SJCRH30 (cell line): Measurements from ENCODE around the gene MYEF2. TPM values are rescaled to one million over a fixed set of nuclear protein-coding genes. Genes with fewer than 3 reads are reported as not detected.
A peak's percentile ranks its signal among the peaks of the same experiment; 100 is the strongest.

Experiments
- DNase-seq, 2 experiments: peaks; one replicate each; pipeline ENCODE4 v3.0.0-alpha.2; 2015 to 2020
- H3K27ac ChIP-seq: fragments of 250-450 bp; sonication (Bioruptor Pico); 2 replicates; pipeline ENCODE4 v1.5.1; 2020; ENCODE audit warnings: mild to moderate bottlenecking, moderate library complexity
- H3K27me3 ChIP-seq: fragments of 250-450 bp; sonication (Bioruptor Pico); 2 replicates; pipeline ENCODE4 v1.5.1; 2020; ENCODE audit warnings: mild to moderate bottlenecking, moderate library complexity
- H3K36me3 ChIP-seq: fragments of 250-450 bp; sonication (Bioruptor Pico); 2 replicates; pipeline ENCODE4 v1.5.1; 2020; ENCODE audit warnings: mild to moderate bottlenecking, moderate library complexity
- H3K4me1 ChIP-seq: fragments of 250-450 bp; sonication (Bioruptor Pico); 2 replicates; pipeline ENCODE4 v1.5.1; 2020; ENCODE audit warnings: mild to moderate bottlenecking, moderate library complexity
- H3K4me3 ChIP-seq: fragments of 250-450 bp; sonication (Bioruptor Pico); 2 replicates; pipeline ENCODE4 v1.5.1; 2020; ENCODE audit warnings: mild to moderate bottlenecking, moderate library complexity
- H3K9me3 ChIP-seq: fragments of 250-450 bp; sonication (Bioruptor Pico); replicated peaks from 2 replicates; pipeline ENCODE4 v1.5.1; 2020; ENCODE audit warnings: mild to moderate bottlenecking, moderate library complexity
- total RNA-seq: library from RNA; depleted of rRNA; stranded (reverse); fragments of >200 nt; shearing (Covaris generic); gene quantifications from 2 replicates; pipeline ENCODE4 v1.2.3, GENCODE V29; 2014; rRNA removed

Gene MYEF2, protein sequence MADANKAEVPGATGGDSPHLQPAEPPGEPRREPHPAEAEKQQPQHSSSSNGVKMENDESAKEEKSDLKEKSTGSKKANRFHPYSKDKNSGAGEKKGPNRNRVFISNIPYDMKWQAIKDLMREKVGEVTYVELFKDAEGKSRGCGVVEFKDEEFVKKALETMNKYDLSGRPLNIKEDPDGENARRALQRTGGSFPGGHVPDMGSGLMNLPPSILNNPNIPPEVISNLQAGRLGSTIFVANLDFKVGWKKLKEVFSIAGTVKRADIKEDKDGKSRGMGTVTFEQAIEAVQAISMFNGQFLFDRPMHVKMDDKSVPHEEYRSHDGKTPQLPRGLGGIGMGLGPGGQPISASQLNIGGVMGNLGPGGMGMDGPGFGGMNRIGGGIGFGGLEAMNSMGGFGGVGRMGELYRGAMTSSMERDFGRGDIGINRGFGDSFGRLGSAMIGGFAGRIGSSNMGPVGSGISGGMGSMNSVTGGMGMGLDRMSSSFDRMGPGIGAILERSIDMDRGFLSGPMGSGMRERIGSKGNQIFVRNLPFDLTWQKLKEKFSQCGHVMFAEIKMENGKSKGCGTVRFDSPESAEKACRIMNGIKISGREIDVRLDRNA
- not detected in 2 replicates for total RNA-seq

DNA sequence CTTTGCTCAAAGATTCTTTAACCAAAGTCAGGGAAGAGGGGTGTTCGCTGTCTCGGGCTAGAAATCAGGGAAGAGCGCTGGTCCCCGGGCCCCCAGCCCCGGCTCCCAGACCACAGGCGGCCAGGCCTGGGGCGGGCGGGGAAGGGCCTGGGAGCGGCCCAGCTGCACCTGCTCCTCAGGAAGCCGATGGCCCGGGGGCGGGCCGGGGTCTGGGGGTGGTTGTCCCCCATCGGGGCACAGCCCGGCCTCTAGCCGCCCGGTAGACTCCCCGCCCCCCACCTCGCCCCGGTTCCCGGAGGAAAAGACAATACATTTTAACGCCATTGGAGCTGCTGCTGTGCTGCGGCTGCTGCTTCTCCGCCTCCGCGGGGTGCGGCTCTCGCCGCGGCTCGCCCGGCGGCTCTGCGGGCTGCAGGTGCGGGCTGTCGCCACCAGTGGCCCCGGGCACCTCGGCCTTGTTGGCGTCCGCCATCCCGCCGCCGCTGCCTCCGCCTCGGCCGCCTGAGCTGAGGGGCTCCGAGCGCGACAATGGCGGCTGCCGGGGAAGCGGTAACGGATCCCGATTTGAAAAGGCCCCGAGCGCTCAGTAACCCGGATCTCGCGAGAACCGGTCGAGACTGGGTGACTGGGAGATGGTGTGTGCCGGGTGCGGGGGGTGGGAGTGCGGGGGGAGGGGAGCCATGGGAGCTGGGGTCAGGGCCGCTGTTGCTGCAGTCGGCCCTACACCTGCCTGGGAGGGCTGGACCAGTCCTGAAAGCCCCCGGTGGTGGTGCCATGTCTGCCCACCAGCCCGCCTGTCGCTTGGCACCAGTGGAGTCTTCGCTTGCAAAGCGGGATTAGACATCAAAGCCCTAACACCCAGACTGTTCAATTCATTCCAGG, at the start of gene MYEF2:
TSS of gene MYEF2 (minus strand) at position 530 of the 882 bp plus-strand sequence. CDS start at position 472, 58 bp downstream.
- Histone ChIP-seq H3K4me3 (no peak within 1 kb of the TSS), H3K9me3 (no peaks in the 10 kb centered on the region), H3K4me1 (no peaks in the 10 kb centered on the region), H3K27me3 (no peaks in the 10 kb centered on the region), H3K36me3 (no peaks in the 10 kb centered on the region), H3K27ac (no peak within 1 kb of the TSS)
- no peak for DNase-seq

DNA sequence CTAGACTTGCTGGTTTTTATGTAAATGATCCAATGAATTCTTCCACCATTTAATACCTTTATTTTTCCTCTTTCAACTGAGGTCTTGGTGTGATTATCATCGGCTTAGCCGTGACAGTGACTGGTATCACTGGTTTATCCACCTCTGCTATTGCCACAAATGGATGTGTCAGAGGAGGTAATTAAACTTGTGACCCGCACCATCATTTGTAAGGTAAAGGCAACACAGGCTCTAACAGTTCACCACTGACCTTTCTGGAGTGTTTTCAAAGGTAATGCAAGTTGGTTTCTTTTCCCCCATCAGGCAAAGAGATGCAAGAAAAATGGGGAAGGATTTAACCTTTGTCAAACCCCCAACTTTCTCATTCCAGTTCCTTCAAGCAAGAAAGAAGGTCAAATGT, 47.7 kb upstream of the MYEF2 start:
- no peak for DNase-seq
- no peak overlapping the region for H3K4me3 ChIP-seq
- H3K27ac ChIP-seq = no peak overlapping the region
- H3K4me1 ChIP-seq = no peaks in the 10 kb centered on the region
- no peaks in the 10 kb centered on the region for H3K27me3 ChIP-seq
- no peaks in the 10 kb centered on the region for H3K9me3 ChIP-seq
- H3K36me3 ChIP-seq = no peaks in the 10 kb centered on the region

DNA sequence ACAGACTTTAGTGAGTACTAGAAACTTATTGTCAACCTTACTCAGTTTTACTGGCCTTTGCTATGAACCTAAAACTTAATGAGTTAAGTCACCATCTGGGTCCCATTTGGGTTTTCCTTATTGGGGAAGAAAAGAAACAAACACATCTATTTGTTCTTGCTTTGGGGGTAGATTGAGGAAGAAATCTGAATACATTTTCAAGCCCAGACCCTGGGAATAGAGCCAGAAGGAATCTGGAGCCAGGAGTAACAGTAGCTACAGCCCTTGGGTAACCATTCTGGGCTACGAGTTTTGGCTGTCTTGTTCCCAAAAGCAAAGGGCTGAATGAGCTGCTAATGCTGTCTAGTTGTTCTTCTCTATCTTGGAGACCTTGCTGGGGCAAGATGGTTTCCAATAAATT, 44.5 kb upstream of the MYEF2 start:
- no peaks in the 10 kb centered on the region for H3K9me3 ChIP-seq
- H3K36me3 ChIP-seq = no peaks in the 10 kb centered on the region
- DNase-seq = no peak
- H3K4me3 ChIP-seq = no peak overlapping the region
- H3K4me1 ChIP-seq = no peaks in the 10 kb centered on the region
- no peaks in the 10 kb centered on the region for H3K27me3 ChIP-seq
- H3K27ac ChIP-seq = no peak overlapping the region

DNA sequence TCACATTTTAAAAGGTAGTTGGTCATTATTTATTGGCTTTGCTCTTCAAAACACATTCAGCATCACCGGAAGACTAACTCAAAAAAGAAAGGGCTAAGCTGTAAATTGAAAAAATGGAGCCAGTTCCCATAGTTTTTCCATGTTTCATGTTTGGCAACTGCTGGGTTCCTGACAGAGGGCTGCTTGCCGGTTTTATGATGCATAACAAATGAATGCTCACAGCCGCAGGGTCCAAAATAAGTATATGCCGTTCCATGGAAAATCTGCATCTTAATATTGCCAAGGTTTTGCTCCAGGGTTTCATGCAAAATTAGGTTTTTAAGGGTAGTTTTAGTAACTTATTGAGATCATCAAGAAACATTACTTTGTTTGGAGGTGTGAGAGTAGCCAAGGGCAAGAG, 43.8 kb upstream of the MYEF2 start:
- Histone ChIP-seq H3K9me3 (no peaks in the 10 kb centered on the region), H3K36me3 (no peaks in the 10 kb centered on the region), H3K4me3 (no peak overlapping the region), H3K27me3 (no peaks in the 10 kb centered on the region), H3K4me1 (no peaks in the 10 kb centered on the region), H3K27ac (no peak overlapping the region)
- DNase-seq = no peak

DNA sequence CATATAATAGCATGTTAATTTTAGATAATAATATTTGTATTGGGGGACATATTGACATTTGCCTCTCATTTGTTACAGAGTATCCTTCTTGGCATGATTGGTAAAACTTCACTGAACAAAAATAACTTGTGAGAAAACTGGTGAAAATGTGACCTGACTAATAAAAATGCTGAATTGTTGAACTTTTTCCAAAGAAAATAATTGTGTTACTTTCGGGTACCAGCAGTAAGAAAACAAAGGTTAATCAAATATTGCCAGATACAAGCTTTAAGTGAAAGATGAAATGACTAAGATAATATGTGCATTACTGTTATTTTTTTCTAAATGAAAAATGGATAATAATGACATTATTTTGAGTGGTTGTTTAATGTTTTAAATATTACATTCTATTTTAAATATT, 43.2 kb upstream of the MYEF2 start:
- H3K9me3 ChIP-seq = no peaks in the 10 kb centered on the region
- no peaks in the 10 kb centered on the region for H3K4me1 ChIP-seq
- H3K27me3 ChIP-seq = no peaks in the 10 kb centered on the region
- DNase-seq = no peak
- no peak overlapping the region for H3K4me3 ChIP-seq
- H3K36me3 ChIP-seq = no peaks in the 10 kb centered on the region
- H3K27ac ChIP-seq = no peak overlapping the region

DNA sequence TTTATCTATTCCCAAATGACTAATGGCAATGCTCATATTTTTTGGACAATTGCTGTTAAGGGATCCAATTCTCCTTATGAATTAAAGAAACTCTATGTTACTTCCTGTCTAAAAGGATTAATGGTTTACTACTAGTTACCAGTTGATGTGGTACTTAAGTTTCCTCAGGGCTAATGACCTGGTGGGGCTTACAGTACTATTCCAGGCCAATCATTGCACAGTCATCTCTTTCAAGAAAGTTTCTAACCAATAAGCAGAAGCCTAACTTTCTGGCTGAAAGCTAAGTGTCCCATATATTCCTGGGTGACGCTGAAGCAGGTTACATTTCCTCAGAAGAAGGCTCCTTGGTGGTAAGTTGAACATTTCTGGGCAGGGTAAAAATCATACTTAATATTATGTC, 27.9 kb upstream of the MYEF2 start, which contains the start of gene SLC12A1:
TSS of gene SLC12A1 (plus strand) at position 322 of the 400 bp plus-strand sequence. CDS start 1,418 bp downstream, outside the sequence.
- no peaks in the 10 kb centered on the region for H3K9me3 ChIP-seq
- no peak within 1 kb of the TSS for H3K4me3 ChIP-seq
- no peaks in the 10 kb centered on the region for H3K4me1 ChIP-seq
- H3K27ac ChIP-seq = no peak within 1 kb of the TSS
- no peak for DNase-seq
- H3K36me3 ChIP-seq = no peaks in the 10 kb centered on the region
- no peaks in the 10 kb centered on the region for H3K27me3 ChIP-seq

DNA sequence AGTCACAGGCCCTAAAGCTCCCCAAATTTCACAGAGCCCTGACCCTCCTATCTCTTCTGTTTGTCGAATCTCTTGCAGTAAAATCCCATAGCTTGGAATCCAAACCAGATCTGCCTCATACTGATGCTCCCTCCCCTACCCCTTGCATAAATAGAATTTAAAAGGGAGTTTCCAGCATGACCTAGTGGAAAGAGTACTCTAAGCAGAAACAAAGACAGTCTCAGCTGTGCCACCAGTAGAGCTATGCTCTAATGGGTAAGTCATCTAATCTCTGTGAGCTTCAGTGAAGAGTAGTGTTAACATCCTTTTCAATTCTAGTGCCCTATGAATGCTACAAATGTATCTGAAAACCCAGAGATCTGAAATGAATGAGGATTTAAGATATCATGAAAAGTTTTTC, 24.0 kb upstream of the MYEF2 start:
- Histone ChIP-seq H3K27ac (no peak overlapping the region), H3K4me3 (no peak overlapping the region), H3K4me1 (no peaks in the 10 kb centered on the region), H3K9me3 (no peaks in the 10 kb centered on the region), H3K27me3 (no peaks in the 10 kb centered on the region), H3K36me3 (no peaks in the 10 kb centered on the region)
- DNase-seq = no peak

DNA sequence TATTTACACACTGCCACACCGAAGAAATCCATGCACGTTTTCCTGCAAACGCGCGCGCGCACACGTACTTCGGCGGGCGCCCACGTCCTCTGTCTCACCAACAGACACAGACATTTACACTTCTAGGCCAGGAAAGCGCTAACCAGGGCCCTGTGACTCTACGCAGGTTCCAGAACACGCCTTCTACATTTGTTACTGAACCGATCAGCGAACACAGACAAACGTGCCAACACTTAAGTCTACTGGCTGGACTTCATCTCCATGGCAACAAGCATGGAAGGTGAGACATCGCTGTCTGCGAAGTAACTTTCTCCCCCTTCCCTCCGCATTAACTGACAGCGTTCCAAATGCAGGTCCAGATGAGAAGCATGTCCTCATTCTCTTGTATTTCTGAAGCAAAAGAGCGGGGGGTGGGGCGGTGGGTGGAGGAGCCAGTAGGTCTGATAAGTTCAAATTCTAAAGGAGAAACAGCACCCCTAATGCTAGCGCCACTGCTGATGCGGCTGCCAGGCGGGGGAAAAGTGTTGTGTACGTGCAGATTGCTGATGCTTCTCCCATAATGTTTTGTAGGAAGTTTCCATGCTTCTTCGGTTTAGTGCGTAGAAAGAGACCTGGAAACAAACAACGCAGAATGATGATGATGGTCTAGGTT, 13.6 kb upstream of the MYEF2 start, which contains the start of gene CTXN2:
TSS of gene CTXN2 (plus strand) at position 92 of the 652 bp plus-strand sequence. CDS start 9,636 bp downstream, outside the sequence.
- H3K4me1 ChIP-seq = no peaks in the 10 kb centered on the region
- H3K27ac ChIP-seq = no peak within 1 kb of the TSS
- H3K36me3 ChIP-seq = no peaks in the 10 kb centered on the region
- no peak within 1 kb of the TSS for H3K4me3 ChIP-seq
- H3K9me3 ChIP-seq = no peaks in the 10 kb centered on the region
- no peak for DNase-seq
- no peaks in the 10 kb centered on the region for H3K27me3 ChIP-seq

DNA sequence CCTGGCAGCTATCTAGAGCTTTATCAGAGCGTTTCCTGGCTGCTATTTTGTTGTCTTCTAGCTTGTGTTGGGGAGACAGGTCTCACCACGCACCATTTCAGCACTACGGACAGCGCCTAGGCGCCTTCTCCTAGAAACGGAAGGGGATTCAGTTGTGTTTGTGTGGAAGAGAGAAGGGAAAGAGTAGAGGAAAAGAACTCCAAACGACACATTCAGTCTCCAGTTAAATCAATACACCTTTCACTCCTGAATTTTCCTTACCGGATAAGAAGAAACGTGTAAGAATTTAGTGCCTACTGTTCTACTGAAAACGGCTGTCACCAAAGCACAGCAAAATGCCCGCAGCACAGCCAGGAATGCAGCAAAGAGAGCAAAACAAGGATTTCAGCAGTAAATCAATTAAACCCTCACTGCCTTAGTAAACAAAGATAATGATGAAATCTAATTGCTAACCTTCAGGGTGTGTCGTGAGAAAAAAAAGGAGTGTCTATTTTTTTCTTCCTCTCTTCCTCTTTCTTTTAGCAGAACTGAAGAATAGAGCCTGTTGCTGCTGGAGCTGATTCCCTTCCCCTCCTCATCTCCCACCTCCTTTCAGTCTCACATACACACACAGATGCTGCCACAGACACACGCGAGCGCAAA, 13.0 kb upstream of the MYEF2 start:
- Histone ChIP-seq H3K27ac (no peak overlapping the region), H3K4me1 (no peaks in the 10 kb centered on the region), H3K36me3 (no peaks in the 10 kb centered on the region), H3K9me3 (no peaks in the 10 kb centered on the region), H3K27me3 (no peaks in the 10 kb centered on the region), H3K4me3 (no peak overlapping the region)
- peak; percentile 71 to 75 for DNase-seq

DNA sequence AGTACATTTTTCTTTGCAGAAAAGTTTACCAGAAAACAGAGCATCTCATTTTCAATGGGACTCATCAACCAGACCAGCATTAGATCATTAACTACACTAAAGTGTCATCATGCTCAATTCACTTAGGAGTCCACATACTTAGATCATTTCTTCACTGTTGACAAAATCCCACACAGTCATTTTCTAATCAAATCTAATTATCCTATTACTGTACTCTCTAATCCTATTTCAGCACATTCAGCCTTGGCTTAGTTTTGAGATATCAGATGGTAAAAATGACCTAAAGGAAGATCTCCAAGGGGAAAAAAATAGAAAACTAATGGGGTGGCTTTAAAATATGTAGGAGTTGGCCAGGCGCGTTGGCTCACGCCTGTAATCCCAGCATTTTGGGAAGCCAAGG, 8.2 kb upstream of the MYEF2 start:
- DNase-seq = no peak
- H3K4me3 ChIP-seq = no peak overlapping the region
- no peaks in the 10 kb centered on the region for H3K4me1 ChIP-seq
- no peak overlapping the region for H3K27ac ChIP-seq
- H3K27me3 ChIP-seq = no peaks in the 10 kb centered on the region
- H3K36me3 ChIP-seq = no peaks in the 10 kb centered on the region
- H3K9me3 ChIP-seq = no peaks in the 10 kb centered on the region

DNA sequence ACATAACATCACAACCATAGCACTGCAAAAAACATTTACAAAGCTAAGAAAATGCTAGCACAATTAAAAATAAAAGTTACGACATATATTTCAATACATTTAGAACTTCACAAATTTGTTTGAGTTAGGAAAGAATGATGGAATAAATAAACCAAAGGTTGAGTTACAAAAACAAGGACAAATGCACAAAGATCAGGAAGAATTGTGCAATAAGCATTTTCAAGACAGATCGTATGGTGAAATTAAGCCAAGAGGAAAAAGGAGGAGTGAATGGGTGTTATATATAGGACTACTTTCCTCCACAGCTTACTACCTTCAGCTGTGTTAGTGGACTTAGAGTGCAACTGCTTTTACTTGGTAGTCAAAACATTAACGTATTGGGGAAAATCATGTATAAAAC, 7.4 kb upstream of the MYEF2 start:
- Histone ChIP-seq H3K4me3 (no peak overlapping the region), H3K27me3 (no peaks in the 10 kb centered on the region), H3K27ac (no peak overlapping the region), H3K4me1 (no peaks in the 10 kb centered on the region), H3K36me3 (no peaks in the 10 kb centered on the region), H3K9me3 (no peaks in the 10 kb centered on the region)
- DNase-seq = no peak

DNA sequence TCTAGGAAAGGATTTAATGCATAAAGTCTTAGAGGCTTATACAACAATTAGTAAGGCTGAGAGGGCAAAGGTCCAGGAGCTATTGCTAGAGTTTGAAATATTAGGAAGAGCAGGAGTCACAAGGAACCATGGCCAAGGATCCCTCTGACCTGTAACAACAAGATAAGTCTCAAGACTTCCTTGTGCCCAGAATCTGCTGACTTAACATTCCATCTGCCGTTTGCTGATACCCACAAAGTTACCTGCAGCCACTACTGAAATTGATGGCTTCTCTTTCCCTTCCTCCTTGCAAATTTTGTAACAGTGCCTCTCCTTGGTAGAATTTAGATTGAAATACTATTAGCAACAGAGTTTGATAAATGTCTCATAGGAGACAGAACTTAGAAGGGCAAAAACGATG, 4.7 kb upstream of the MYEF2 start:
- no peak overlapping the region for H3K27ac ChIP-seq

DNA sequence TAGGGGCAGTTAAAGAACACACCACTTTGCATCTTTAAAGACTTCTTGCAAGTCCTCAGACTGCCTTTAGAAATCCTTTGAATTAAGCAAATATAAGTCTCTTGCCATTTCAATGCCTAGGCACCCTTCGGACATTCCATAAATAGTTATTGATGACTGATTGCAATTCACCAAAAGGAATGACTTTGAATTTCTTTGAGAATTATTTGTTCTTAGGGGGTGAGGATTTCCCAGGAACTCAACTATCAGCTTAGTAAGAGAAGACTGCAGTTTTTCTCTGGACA, 495 bp upstream of the MYEF2 start:
- Histone ChIP-seq H3K9me3 (no peaks in the 10 kb centered on the region), H3K4me3 (no peak overlapping the region), H3K27ac (no peak overlapping the region), H3K27me3 (no peaks in the 10 kb centered on the region), H3K36me3 (no peaks in the 10 kb centered on the region), H3K4me1 (no peaks in the 10 kb centered on the region)
- no peak for DNase-seq

More for the DNA sequence above, 4.7 kb upstream of the MYEF2 start:
- H3K4me1 ChIP-seq = no peaks in the 10 kb centered on the region
- no peaks in the 10 kb centered on the region for H3K36me3 ChIP-seq
- no peak overlapping the region for H3K4me3 ChIP-seq
- no peak for DNase-seq
- no peaks in the 10 kb centered on the region for H3K9me3 ChIP-seq
- no peaks in the 10 kb centered on the region for H3K27me3 ChIP-seq

DNA sequence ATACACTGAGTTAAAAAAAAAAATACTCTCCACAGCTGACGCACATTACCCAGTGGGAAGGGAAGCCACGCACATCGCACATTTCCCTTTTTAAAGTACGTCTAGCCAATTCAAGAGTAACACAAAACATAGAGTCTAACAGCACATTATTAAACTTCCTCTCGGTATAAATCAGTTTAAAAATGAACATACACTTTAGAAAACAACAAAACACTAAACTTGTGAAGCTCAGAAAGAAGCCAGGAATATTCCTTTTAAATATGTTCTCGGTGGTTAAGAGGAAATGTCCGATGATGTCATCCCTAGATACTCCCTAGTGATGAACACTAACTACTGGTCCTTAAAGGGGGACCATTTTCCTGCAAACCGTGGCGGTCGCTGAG, 721 bp downstream of the MYEF2 start:
- no peak overlapping the region for H3K27ac ChIP-seq
- no peaks in the 10 kb centered on the region for H3K9me3 ChIP-seq
- H3K4me1 ChIP-seq = no peaks in the 10 kb centered on the region
- no peak overlapping the region for H3K4me3 ChIP-seq
- no peak for DNase-seq
- H3K36me3 ChIP-seq = no peaks in the 10 kb centered on the region
- H3K27me3 ChIP-seq = no peaks in the 10 kb centered on the region
